Bronchial epithelial cell (primary cell): ENCODE data around the gene NOD2. TPM values are rescaled to one million over a fixed set of nuclear protein-coding genes. Genes with fewer than 3 reads are reported as not detected.

ENCODE experiments used
- DNase-seq: peaks from one replicate; pipeline ENCODE4 v3.0.0-alpha.2; 2010; ENCODE audit warnings: low read depth
- FAIRE-seq: peaks from 2 replicates; lab custom pipeline; 2011; peaks lifted over from hg19 to GRCh38; lab: Jason Lieb, UNC
- H3K27me3 ChIP-seq: 2 replicates; pipeline ENCODE4 v1.5.1; 2011; ENCODE audit warnings: low read length; ENCODE audit not compliant: control insufficient read depth, insufficient read depth
- H3K36me3 ChIP-seq: 2 replicates; pipeline ENCODE4 v1.5.1; 2011; ENCODE audit warnings: low read length; ENCODE audit not compliant: control insufficient read depth, insufficient read depth
- H3K4me3 ChIP-seq: 2 replicates; pipeline ENCODE4 v1.5.1; 2011; ENCODE audit warnings: mild to moderate bottlenecking, low read depth, low read length, control low read depth
- CTCF ChIP-seq: IDR thresholded peaks from 2 replicates; pipeline ENCODE4 v1.5.1; 2011; ENCODE audit warnings: mild to moderate bottlenecking, moderate library complexity, low read length, control low read depth, inconsistent platforms; ENCODE audit not compliant: insufficient read depth, severe bottlenecking
- total RNA-seq: library from RNA; depleted of rRNA; stranded (reverse); fragments of >200 nt; gene quantifications from 2 replicates; pipeline ENCODE4 v1.2.1, GENCODE V29; 2014

The NOD2 gene
- total RNA-seq, 1 donor from 2014 or later, result 2.4 TPM

GRCh38 chr16:50752471-50753235 lies 59.2 kb downstream of the NOD2 start:
- Histone ChIP-seq H3K4me3 (no peak overlapping the region), H3K27me3 (no peaks in the 10 kb centered on the region), H3K36me3 (peaks cover 2% of the 10 kb centered on the region)
- FAIRE-seq (no peak), DNase-seq (no peak)
- TF ChIP-seq CTCF, result no peak

- FAIRE-seq, result no peak
- Histone ChIP-seq H3K36me3 (peaks cover 1% of the 10 kb centered on the region), H3K27me3 (no peaks in the 10 kb centered on the region), H3K4me3 (no peak overlapping the region)
- TF ChIP-seq CTCF, result no peak
- DNase-seq, result no peak
Measured at GRCh38 chr16:50756473-50756872, 63.1 kb downstream of the NOD2 start.

GRCh38 chr16:50761267-50761666 lies 67.9 kb downstream of the NOD2 start:
- FAIRE-seq, result no peak
- no peak for TF ChIP-seq CTCF
- no peaks in the 10 kb centered on the region for H3K27me3 ChIP-seq
- DNase-seq, result no peak
- H3K36me3 ChIP-seq, result no peaks in the 10 kb centered on the region
- no peak overlapping the region for H3K4me3 ChIP-seq

- no peaks in the 10 kb centered on the region for H3K27me3 ChIP-seq
- no peak for TF ChIP-seq CTCF
- H3K36me3 ChIP-seq, result no peaks in the 10 kb centered on the region
- FAIRE-seq (no peak), DNase-seq (no peak)
- no peak overlapping the region for H3K4me3 ChIP-seq
Measured at GRCh38 chr16:50762241-50762640, 68.8 kb downstream of the NOD2 start.

GRCh38 chr16:50763211-50763610 lies 69.8 kb downstream of the NOD2 start:
- peak; percentile 98 for DNase-seq
- no peak for FAIRE-seq
- no peak for TF ChIP-seq CTCF
- Histone ChIP-seq H3K4me3 (no peak overlapping the region), H3K36me3 (no peaks in the 10 kb centered on the region), H3K27me3 (no peaks in the 10 kb centered on the region)

- no peak for TF ChIP-seq CTCF
- H3K27me3 ChIP-seq, result no peaks in the 10 kb centered on the region
- no peak for FAIRE-seq
Measured at GRCh38 chr16:50765260-50765659, 71.9 kb downstream of the NOD2 start.

More at GRCh38 chr16:50765260-50765659, 71.9 kb downstream of the NOD2 start:
- DNase-seq, result no peak
- Histone ChIP-seq H3K36me3 (no peaks in the 10 kb centered on the region), H3K4me3 (no peak overlapping the region)
